BJ (cell line): ENCODE results near the gene IL11. TPM values are rescaled to one million over a fixed set of nuclear protein-coding genes. Genes with fewer than 3 reads are reported as not detected.

Experiments
- CTCF ChIA-PET: fragments of 350-600 bp; formaldehyde crosslinking; extraction: SDS; loops from one replicate; lab custom pipeline; 2021; ENCODE audit warnings: antibody characterized with exemption, inconsistent platforms; lab: Yijun Ruan, JAX
- POLR2A ChIA-PET: fragments of 300-600 bp; sonication (Branson Sonifier 250); formaldehyde crosslinking; extraction: SDS; loops from one replicate; lab custom pipeline; 2021; ENCODE audit warnings: antibody characterized with exemption; lab: Charles Lee
- DNase-seq: peaks from one replicate; pipeline ENCODE4 v3.0.0-alpha.2; 2011; ENCODE audit warnings: low read depth
- H3K27me3 ChIP-seq: 2 replicates; pipeline ENCODE4 v1.6.0; 2011; ENCODE audit warnings: low read length; ENCODE audit not compliant: control insufficient read depth, insufficient read depth
- H3K36me3 ChIP-seq: 2 replicates; pipeline ENCODE4 v1.5.1; 2011; ENCODE audit warnings: low read length; ENCODE audit not compliant: control insufficient read depth, insufficient read depth
- H3K4me3 ChIP-seq: 2 replicates; pipeline ENCODE4 v1.5.1; 2011; ENCODE audit warnings: low read depth, mild to moderate bottlenecking, control low read depth, low read length
- CTCF ChIP-seq: IDR thresholded peaks from 2 replicates; pipeline ENCODE4 v1.5.1; 2011; ENCODE audit warnings: low read depth, mild to moderate bottlenecking, control low read depth, inconsistent platforms, low read length, moderate library complexity; ENCODE audit not compliant: insufficient read depth
- polyA plus RNA-seq: library from polyadenylated mRNA; depleted of rRNA; stranded (reverse); fragments of >200 nt; gene quantifications from 2 replicates; pipeline ENCODE4 v1.2.3, GENCODE V29; 2011

The IL11 gene
- polyA plus RNA-seq, 1 experiment, result 16.4 TPM

GRCh38 chr19:55344444-55344843, 25.8 kb downstream of the IL11 start:
- DNase-seq, result no peak
- POLR2A ChIA-PET, result interaction anchor here (0.6 kb wide), 1 partner anchor 21 kb away, joined by 9 read pairs; no protein-coding TSS in a partner anchor
- CTCF ChIA-PET, result interaction anchor here (1.0 to 1.3 kb wide), 2 partner anchors 12 to 20 kb away, joined by 3 read pairs; no protein-coding TSS in a partner anchor

GRCh38 chr19:55341595-55342531, 28.4 kb downstream of the IL11 start:
- H3K27me3 ChIP-seq, result no peaks in the 10 kb centered on the region
- H3K4me3 ChIP-seq, result no peak overlapping the region
- TF ChIP-seq CTCF, result no peak
- DNase-seq, result no peak
- CTCF ChIA-PET, result no interaction called here
- peaks cover 17% of the 10 kb centered on the region for H3K36me3 ChIP-seq
- POLR2A ChIA-PET, result no interaction called here

More at GRCh38 chr19:55344444-55344843, 25.8 kb downstream of the IL11 start:
- 0 out of 2 replicates have a peak, but pooled peaks have one; percentile 4 for TF ChIP-seq CTCF
- Histone ChIP-seq H3K27me3 (no peaks in the 10 kb centered on the region), H3K4me3 (no peak overlapping the region), H3K36me3 (peaks cover 18% of the 10 kb centered on the region)

GRCh38 chr19:55341171-55341588, 29.1 kb downstream of the IL11 start:
- ChIA-PET POLR2A (no interaction called here), CTCF (interaction anchor here (0.7 kb wide), 1 partner anchor 43 kb away, joined by 3 read pairs; the partner anchor contains the start of gene TMEM238)
- Histone ChIP-seq H3K4me3 (peak overlapping the region; percentile 74), H3K27me3 (no peaks in the 10 kb centered on the region; the same call in 1 of the 2 replicates), H3K36me3 (peaks cover 15% of the 10 kb centered on the region)
- DNase-seq, result no peak
- no peak for TF ChIP-seq CTCF

- Histone ChIP-seq H3K4me3 (peak overlapping the region; percentile 74), H3K27me3 (no peaks in the 10 kb centered on the region; the same call in 1 of the 2 replicates), H3K36me3 (peaks cover 15% of the 10 kb centered on the region)
- peak; percentile 39; the same call in 1 of the 2 replicates for TF ChIP-seq CTCF
- POLR2A ChIA-PET, result no interaction called here
- DNase-seq, result no peak
- CTCF ChIA-PET, result interaction anchor here (0.7 kb wide), 2 partner anchors 16 to 43 kb away, joined by 3 read pairs; partner anchors contain the start of genes TMEM150B and TMEM238
Observed at GRCh38 chr19:55340784-55341147, 29.5 kb downstream of the IL11 start.
